Pons (tissue), 1 donor: Measurements from ENCODE around the gene CEACAM4.
A peak's percentile ranks its signal among the peaks of the same experiment; 100 is the strongest.
"Not testable (repeated sequence)": the region's sequence is repeated elsewhere in the genome, so short reads cannot be mapped to it uniquely, and the experiment has no call there.

Source experiments
- DNase-seq: peaks from one replicate; pipeline ENCODE4 v3.0.0-alpha.2; 2016; ENCODE audit warnings: low spot score

CEACAM4 gene

DNA sequence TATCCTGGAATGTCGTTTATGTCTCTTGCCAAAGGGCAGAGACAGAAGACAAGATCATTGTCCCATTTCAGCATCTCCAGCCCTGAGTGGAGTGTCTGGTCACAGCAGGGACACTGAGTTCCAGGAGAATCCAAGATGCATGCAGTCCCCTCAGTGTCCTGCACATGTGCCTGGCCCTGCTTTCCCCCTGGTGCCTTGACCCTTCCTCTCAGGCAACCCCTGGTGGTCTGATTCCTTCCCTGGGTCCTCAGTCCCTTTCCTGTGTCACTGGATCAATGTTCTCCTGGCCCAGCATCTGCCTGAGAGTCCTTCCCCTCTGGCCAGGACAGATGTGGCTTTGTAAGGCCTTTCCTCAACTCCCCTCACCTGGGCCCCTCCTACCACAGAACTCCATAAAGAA lies 41.9 kb downstream of the CEACAM4 start:
- DNase-seq = no peak

DNA sequence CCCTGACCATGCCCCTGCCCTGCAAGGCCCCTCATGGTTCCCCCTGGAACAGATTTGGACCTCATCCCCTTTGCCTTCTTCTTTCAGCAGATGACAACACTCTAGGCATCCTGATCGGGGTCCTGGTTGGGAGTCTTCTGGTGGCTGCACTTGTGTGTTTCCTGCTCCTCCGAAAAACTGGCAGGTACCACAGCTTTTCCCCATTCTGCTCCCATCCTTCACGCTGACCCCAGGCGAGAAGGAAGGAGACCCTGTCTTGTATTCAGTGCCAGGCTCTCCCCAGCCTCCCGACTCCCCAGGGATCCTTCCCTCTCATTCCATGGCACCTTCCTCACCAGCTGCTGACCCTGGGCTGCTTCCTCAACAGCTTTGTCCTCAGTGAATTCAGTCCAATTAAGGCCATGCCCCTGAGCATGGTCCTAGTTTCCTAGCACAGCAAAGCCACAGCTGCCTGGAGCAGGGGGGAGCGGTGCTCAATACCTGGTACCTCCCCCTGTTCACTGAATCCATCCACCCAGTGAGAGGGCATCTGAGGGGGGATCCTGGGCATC lies 42.5 kb downstream of the CEACAM4 start:
- no peak for DNase-seq

DNA sequence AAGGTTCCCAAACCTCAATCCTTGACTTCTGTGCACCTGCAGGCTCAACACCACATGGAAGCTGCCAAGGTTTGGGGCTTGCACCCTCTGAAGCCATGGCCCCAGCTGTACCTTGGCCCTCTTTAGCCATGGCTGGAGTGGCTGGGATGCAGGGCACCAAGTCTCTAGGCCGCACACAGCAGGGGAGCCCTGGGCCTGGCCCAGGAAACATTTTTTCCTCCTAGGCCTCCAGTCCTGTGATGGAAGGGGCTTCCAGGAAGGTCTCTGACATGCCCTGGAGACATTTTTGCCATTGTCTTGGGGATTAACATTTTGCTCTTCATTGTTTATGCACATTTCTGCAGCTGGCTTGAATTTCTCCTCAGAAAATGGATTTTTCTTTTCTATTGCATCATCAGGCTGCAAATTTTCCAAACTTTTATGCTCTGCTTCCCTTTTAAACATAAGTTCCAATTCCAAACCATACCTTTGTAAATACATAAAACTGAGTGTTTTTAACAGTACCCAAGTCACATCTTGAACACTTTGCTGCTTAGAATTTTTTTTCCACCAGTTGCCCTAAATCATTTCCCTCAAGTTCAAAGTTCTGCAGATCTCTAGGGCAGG lies 44.2 kb downstream of the CEACAM4 start:
- not testable (repeated sequence) for DNase-seq

DNA sequence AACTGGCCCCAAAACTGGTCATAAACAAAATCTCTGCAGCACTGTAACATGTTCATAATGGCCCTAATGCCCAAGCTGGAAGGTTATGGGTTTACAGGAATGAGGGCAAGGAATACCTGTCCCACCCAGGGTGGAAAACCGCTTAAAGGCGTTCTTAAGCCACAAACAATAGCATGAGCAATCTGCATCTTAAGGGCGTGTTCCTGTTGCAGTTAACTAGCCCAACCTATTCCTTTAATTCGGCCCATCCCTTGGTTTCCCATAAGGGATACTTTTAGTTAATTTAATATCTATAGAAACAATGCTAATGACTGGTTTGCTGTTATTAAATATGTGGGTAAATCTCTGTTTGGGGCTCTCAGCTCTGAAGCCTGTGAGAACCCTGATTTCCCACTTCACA lies 45.8 kb downstream of the CEACAM4 start:
- not testable (repeated sequence) for DNase-seq

- no peak for DNase-seq
Observed at GRCh38 chr19:41578886-41579285, 48.0 kb downstream of the CEACAM4 start.

DNA sequence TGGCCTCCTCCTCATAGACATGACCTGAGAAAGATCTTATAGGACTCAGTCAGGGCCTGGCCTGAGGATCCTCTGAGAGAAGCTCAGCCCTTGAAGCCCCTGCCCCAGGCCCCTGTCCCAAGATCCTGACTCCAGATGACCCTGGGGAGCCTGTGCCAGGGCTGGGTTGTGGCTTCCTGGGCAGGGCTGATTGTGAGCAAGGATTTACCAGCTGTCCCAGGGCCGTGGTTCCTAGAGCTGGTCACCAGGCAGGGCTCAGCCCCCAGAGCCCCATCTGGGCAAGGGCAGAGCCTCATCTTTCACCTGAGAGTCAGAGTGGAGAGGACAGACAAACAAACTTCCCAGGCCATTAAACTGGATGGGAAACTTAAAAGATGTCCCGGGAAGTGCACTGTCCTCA lies 49.0 kb downstream of the CEACAM4 start:
- no peak for DNase-seq

GRCh38 chr19:41577144-41577830 lies 49.6 kb downstream of the CEACAM4 start:
- DNase-seq = no peak

- DNase-seq = peak; percentile 70
Observed at GRCh38 chr19:41575998-41576397, 50.9 kb downstream of the CEACAM4 start, which contains the start of gene CEACAM21. TSS of gene CEACAM21 (plus strand) at chr19:41576166. CDS start at chr19:41576275, 109 bp downstream.

GRCh38 chr19:41570639-41571112 lies 56.2 kb downstream of the CEACAM4 start:
- DNase-seq = peak; percentile 63

- no peak for DNase-seq
Observed at GRCh38 chr19:41570179-41570578, 56.7 kb downstream of the CEACAM4 start.

- no peak for DNase-seq
Observed at GRCh38 chr19:41569481-41570150, 57.3 kb downstream of the CEACAM4 start.
